GF-D8 (cell line): ENCODE data around the gene KRTAP5-6.
"Not testable (repeated sequence)": the region's sequence is repeated elsewhere in the genome, so short reads cannot be mapped to it uniquely, and the experiment has no call there.

Experiments used
- DNase-seq: peaks from one replicate; lab custom pipeline; 2025; lab: John Stamatoyannopoulos, UW

Gene KRTAP5-6

GRCh38 chr11:1683904-1684572 is 13.0 kb upstream of the KRTAP5-6 start:
- not testable (repeated sequence) for DNase-seq

GRCh38 chr11:1684886-1685874 is 11.8 kb upstream of the KRTAP5-6 start:
- DNase-seq = not testable (repeated sequence)

- not testable (repeated sequence) for DNase-seq
Measured at GRCh38 chr11:1686220-1686619, 10.8 kb upstream of the KRTAP5-6 start.

DNA sequence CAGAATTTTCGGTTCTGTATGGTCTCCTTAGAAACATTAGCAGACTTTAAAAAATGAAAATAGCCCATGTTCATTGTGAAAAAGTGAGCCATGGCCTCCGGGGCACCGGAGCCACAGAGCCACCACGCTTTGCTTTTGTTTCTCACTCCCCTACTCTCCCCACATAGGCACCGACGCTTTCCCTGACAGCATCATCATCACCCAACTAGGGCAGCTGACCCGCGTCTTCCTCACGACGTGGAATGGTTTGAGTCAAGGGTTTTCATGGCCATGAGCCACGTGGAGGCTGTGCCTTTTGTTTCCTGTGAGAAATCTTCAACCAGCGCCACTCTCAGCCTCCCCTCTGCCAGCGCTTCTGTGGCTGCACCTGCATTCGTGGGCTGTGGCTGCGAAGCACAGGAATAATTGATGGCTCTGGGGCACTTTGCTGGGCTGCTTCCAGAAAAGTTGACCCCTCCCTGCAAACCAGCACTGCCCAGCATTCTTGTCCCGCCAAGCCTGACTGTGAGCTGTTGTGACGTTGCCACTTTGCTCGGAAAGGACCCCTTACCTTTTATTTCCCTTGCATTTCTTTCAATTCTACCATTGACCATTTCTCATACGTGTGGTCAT is 8.6 kb upstream of the KRTAP5-6 start:
- not testable (repeated sequence) for DNase-seq

GRCh38 chr11:1689250-1690166 is 7.5 kb upstream of the KRTAP5-6 start:
- DNase-seq = not testable (repeated sequence)

GRCh38 chr11:1690167-1691025 is 6.6 kb upstream of the KRTAP5-6 start:
- DNase-seq = no peak

DNA sequence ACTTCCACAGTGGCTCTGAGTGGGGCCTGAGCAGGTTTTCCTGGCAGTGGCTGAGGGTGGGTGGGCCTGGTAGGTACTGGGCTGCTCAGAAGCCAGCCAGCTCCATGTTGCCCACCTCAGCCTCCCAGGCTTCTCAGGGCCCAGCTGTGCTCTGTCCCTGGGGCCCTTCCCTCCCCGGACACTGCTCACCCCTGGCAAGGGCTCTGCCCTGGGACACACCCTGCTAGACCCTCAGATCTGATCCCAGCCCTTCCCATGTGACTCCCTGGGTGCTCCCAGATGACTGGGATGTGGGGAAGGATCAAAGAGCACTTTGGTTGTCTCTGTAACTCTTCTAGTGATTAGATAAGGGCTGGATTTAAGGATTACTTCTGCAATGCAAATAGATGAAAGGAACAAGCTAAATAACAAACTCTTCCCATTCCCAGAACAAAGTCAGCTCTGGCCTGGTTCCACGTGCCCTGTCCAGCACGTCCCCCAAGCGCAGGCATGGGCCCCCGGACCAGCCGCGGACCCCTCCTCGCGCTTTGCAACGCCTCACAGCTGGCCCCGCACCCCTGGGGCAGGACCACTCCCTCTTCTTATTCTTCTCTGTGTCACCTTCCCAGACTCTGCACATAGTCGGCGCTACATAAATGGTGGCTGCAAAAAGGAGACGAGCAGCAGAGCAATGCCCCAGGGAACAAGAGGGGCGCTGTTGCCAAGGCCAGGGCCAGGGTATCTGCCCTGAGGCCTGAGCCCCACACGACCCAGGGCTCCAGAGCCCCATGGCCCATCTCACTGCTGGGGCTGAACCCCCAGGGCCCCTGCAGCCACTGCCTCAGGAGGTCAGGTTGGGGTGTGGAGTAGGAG is 5.7 kb upstream of the KRTAP5-6 start:
- no peak for DNase-seq

DNA sequence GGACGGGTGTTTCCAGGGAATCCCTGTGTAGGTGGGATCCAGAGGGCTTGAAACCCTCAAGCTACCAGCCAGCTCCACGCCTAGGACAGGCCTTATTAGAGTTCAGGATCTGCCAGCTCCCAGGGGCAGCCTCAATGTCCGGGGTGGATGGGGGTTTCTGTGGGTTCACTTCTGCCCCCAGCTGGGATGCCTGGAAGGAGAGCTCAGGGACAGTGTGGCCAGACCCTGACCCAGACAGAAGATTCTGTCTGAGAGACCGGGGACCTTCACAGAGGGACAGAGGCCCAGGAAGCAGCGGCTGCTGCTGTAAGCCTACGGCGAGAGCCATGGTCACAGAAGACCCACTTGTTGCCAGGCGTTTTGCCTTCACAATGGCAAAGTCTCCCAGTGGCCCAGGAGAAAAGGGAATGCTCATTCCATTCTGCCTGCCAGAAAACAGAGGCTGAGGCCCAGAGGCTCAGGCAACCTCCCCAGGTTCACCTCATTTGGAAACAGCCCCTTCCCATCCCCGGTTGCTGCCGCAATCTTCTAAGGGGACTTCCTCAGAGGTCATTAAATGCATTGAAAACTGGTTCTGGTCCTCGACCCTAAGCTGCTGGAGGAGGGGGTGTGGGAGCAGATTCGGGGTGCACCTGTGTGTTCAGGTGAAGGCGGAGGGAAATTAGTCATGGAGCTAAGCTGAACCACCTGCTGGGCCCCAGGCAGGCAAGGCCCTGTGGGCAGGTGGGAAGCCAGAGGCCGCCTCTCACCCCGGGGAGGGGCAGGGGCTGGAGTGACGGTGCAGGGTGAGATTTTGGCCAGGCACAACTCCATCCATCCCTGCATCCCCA is 4.9 kb upstream of the KRTAP5-6 start:
- no peak for DNase-seq

- DNase-seq = no peak
Measured at GRCh38 chr11:1692708-1693326, 4.2 kb upstream of the KRTAP5-6 start.

DNA sequence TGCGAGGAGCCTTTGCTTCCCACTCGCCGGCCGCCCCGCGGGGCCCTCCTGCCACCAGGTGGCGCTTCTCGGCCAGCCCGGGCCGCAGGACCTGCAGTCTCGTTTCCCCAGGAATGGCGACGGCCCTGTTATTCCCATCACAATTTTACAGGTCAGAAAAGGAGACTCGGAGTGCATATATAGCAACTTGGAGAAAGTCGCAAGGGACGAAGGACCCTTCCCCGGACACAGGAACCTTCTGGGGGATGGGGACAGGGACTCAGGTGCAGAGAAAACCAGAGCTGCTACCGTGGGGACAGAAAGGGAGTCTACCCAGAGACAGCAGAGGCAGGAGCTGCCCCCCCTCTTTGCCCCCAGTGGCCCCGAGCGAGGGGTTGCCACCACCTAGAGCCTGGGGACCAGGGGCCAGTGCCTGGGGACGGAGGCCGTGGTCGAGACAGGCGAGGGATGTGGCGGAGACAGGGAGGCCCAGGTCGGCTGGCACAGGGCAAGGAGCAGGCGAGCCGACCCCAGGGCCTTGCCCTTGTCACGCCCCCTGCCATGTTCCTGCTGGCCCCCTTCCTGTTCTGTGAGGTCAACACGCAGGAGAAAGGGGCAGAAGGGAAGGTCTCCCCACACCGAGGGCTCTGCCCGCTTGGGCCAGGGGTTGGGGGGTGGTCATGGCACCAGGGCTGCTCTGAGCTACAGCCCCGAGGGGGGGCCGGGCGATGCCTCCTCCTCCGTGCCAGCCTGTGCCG is 3.5 kb upstream of the KRTAP5-6 start:
- no peak for DNase-seq

DNA sequence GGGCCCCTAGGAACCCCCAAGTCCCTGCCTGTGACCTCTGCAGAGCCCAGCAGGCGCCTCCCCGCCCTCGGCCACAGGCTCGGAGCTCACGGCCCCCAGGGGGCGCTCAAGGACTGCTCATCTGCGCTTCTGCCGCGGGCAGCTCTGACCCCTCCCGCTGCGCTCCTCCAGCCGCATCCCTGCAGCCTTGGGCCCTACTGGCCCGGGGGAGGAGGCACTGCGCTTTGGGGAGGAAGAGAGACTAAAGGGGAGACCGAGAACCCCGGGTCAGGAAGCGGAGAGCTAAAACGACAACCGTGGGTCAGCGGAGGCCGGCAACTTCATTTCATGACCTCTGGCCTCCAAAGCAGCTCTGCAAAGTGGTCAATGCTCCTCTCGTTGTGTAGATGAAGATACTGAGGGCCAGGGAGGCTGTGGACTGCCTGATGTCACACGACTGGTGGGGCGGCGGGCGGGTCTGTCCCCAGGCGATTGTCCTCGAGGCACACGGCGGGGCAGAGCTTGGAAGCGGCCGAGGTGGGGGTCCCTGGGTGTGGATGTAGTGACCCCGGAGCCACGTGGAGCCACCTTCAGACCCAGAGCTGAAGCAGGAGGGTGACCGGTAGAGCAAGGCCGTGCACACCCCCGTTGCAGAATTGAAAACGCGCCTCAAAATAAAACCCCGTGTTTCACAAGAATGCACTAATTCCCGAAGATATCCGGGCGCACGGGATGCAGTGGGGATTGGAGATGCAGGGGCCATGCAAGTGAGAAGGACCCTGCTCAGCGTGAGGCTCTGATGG is 2.7 kb upstream of the KRTAP5-6 start:
- no peak for DNase-seq

- DNase-seq = no peak
Measured at GRCh38 chr11:1694846-1695547, 2.0 kb upstream of the KRTAP5-6 start.

DNA sequence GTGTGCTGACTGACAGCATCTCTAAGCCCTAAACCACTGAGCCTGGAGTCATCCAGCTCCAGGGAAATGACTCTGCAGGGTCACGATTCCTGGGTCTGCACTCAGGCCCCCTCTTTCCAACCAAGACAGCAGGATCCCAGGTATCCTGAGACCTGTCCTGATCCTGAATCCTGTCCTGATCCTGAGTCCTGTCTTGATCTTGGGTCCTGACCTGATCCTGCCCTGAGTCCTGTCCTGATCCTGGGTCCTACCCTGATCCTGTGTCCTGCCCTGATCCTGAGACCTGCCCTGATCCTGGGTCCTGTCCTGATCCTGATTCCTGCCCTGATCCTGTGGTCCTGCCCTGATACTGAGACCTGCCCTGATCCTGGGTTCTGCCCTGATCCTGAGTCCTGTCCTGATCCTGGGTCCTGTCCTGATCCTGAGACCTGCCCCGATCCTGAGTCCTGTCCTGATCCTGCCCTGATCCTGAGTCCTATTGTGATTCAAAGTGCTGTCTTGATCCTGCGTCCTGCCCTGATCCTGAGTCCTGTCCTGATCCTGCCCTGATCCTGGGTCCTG is 1.4 kb upstream of the KRTAP5-6 start:
- no peak for DNase-seq

DNA sequence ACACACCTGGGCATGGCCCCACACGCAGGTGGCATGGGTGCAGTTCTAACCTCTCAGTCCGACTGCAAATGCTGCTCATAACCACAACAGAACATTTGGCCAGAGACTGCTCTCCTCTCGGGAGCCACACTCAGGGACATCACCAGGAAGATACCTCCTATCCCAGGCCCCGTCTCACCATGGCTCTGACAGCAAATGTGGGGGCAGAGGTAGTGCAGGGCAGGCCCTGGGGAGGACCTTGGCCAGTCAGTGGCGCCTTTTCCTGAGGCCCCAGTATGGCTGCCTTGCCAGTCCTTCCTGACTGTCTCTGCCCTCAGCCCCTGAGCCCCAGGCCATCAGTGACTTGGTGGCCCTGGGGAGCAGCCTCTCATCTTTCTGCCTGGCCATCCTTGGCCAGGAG is 2.8 kb downstream of the KRTAP5-6 start:
- DNase-seq = no peak

- DNase-seq = no peak
Measured at GRCh38 chr11:1701091-1701807, 4.3 kb downstream of the KRTAP5-6 start.
